SH-SY5Y (cell line): Measurements from ENCODE around the gene FAM83F.

Experiments
- GATA2 ChIP-seq: IDR thresholded peaks from 2 replicates; pipeline ENCODE4 v1.6.1; 2011; ENCODE audit warnings: mild to moderate bottlenecking, low read depth, low read length
- GATA3 ChIP-seq: IDR thresholded peaks from 2 replicates; pipeline ENCODE4 v1.6.1; 2011; ENCODE audit warnings: low read depth, mild to moderate bottlenecking, low read length, moderate library complexity

DNA sequence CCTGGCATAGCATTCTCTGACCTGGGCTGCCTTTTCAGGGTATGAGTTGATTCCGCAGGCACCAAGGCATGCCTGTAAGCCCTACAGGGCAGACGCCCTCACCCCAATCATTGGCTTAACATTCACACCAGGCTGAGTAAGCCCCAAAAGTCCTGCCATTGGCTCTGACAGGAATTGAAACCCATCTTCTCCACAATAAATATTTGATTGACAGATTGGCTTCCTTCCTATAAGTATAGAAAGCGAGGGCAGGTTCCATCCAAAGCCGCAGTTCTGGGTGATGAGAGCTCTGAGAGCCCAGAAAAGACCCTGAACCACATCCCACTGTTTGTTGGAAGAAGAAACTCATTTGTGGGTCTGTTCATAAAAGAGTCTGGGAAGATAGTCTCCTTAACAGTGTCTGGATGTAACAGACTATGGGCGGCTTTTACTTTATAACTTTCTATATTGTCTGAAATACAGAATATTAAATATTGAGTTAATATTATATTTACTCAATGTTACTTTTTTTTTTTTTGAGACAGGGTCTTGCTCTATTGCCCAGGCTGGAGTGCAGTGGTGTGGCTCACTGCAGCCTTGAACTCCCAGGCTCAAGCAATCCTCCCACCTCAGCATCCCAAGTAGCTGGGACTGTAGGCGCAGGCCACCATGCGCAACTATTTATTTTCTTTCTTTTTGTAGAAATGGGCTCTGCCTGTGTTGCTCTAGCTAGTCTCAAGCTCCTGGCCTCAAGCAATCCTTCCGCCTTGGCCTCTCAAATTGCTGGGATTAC, 46.8 kb downstream of the FAM83F start:
- TF ChIP-seq GATA2 (no peak), GATA3 (no peak)
